ENCODE data around the gene SYNPR.

Gene SYNPR

GRCh38 chr3:63328365-63328764 lies 50.3 kb downstream of the SYNPR start:
- Histone ChIP-seq H3K27me3 (ENCODE audit: insufficient read depth, poor library complexity, severe bottlenecking) (no peaks in the 10 kb centered on the region), H3K27ac (replicated peaks) (no peak overlapping the region), H3K4me3 (replicated peaks; ENCODE audit: insufficient read depth, low read length) (no peak overlapping the region)
- TF ChIP-seq GABPA (IDR thresholded peaks at IDR 0.05; ENCODE audit: low read depth), result no peak
- no peak for TF ChIP-seq CTCF (IDR thresholded peaks at IDR 0.05; ENCODE audit: insufficient read depth, low read length)
- no peak for TF ChIP-seq SPI1 (IDR thresholded peaks at IDR 0.05; ENCODE audit: borderline replicate concordance, low read depth)
- no peak for TF ChIP-seq REST (IDR thresholded peaks at IDR 0.05; ENCODE audit: insufficient replicate concordance, low read depth)
- no peak for TF ChIP-seq POLR2AphosphoS5 (IDR thresholded peaks at IDR 0.05; ENCODE audit: low read depth)
- DNase-seq (ENCODE audit: low read depth in 1 of 2, low spot score in 1 of 2), result no peak

GRCh38 chr3:63331520-63331919 lies 53.4 kb downstream of the SYNPR start:
- no peak for DNase-seq (ENCODE audit: low read depth in 1 of 2, low spot score in 1 of 2)

GRCh38 chr3:63333815-63334214 lies 55.7 kb downstream of the SYNPR start:
- no peak overlapping the region for H3K4me3 ChIP-seq (replicated peaks; ENCODE audit: insufficient read depth, low read length)
- TF ChIP-seq REST (IDR thresholded peaks at IDR 0.05; ENCODE audit: insufficient replicate concordance, low read depth) (no peak), SPI1 (IDR thresholded peaks at IDR 0.05; ENCODE audit: borderline replicate concordance, low read depth) (no peak), POLR2AphosphoS5 (IDR thresholded peaks at IDR 0.05; ENCODE audit: low read depth) (no peak), GABPA (IDR thresholded peaks at IDR 0.05; ENCODE audit: low read depth) (no peak), CTCF (IDR thresholded peaks at IDR 0.05; ENCODE audit: insufficient read depth, low read length) (no peak)
- H3K27ac ChIP-seq (replicated peaks), result no peak overlapping the region
- no peaks in the 10 kb centered on the region for H3K27me3 ChIP-seq (ENCODE audit: insufficient read depth, poor library complexity, severe bottlenecking)
- no peak for DNase-seq (ENCODE audit: low read depth in 1 of 2, low spot score in 1 of 2)

More at GRCh38 chr3:63331520-63331919, 53.4 kb downstream of the SYNPR start:
- Histone ChIP-seq H3K4me3 (replicated peaks; ENCODE audit: insufficient read depth, low read length) (no peak overlapping the region), H3K27ac (replicated peaks) (no peak overlapping the region), H3K27me3 (ENCODE audit: insufficient read depth, poor library complexity, severe bottlenecking) (no peaks in the 10 kb centered on the region)
- TF ChIP-seq SPI1 (IDR thresholded peaks at IDR 0.05; ENCODE audit: borderline replicate concordance, low read depth) (no peak), POLR2AphosphoS5 (IDR thresholded peaks at IDR 0.05; ENCODE audit: low read depth) (no peak), CTCF (IDR thresholded peaks at IDR 0.05; ENCODE audit: insufficient read depth, low read length) (no peak), GABPA (IDR thresholded peaks at IDR 0.05; ENCODE audit: low read depth) (no peak)

GRCh38 chr3:63338351-63338750 lies 60.2 kb downstream of the SYNPR start:
- DNase-seq (ENCODE audit: low read depth in 1 of 2, low spot score in 1 of 2), result no peak
- Histone ChIP-seq H3K27me3 (ENCODE audit: insufficient read depth, poor library complexity, severe bottlenecking) (no peaks in the 10 kb centered on the region), H3K27ac (replicated peaks) (no peak overlapping the region), H3K4me3 (replicated peaks; ENCODE audit: insufficient read depth, low read length) (no peak overlapping the region)
- TF ChIP-seq CTCF (IDR thresholded peaks at IDR 0.05; ENCODE audit: insufficient read depth, low read length), result no peak
- no peak for TF ChIP-seq GABPA (IDR thresholded peaks at IDR 0.05; ENCODE audit: low read depth)
- no peak for TF ChIP-seq POLR2AphosphoS5 (IDR thresholded peaks at IDR 0.05; ENCODE audit: low read depth)
- TF ChIP-seq SPI1 (IDR thresholded peaks at IDR 0.05; ENCODE audit: borderline replicate concordance, low read depth), result no peak
- no peak for TF ChIP-seq REST (IDR thresholded peaks at IDR 0.05; ENCODE audit: insufficient replicate concordance, low read depth)

Measured in HL-60 (cell line).